Naive B cell (primary cell): ENCODE measurements around the gene AHCTF1. TPM values are rescaled to one million over a fixed set of nuclear protein-coding genes. Genes with fewer than 3 reads are reported as not detected.
"Not testable (repeated sequence)": the region's sequence is repeated elsewhere in the genome, so short reads cannot be mapped to it uniquely, and the experiment has no call there.

Source experiments
- ATAC-seq, 2 donors: fragments of 150-1000 bp; cut with Tn5 transposase; 2 replicates each; pipeline ENCODE4 v1.10.0; 2021; ENCODE audit warnings: low read depth in 2 of 2, mild to moderate bottlenecking in 2 of 2, moderate library complexity in 2 of 2
- DNase-seq: peaks from one replicate; pipeline ENCODE4 v3.0.0; 2022
- H3K27ac Mint-ChIP-seq, 6 donors: one replicate each; pipeline ENCODE4 v1.8.0; 2020 to 2022; ENCODE audit warnings: mild to moderate bottlenecking in 6 of 6, mixed read lengths in 6 of 6, moderate library complexity in 5 of 6, inconsistent platforms in 2 of 6
- H3K27me3 Mint-ChIP-seq, 3 donors: one replicate each; pipeline ENCODE4 v1.8.0; 2021 to 2022; ENCODE audit warnings: mixed read lengths in 3 of 3, mild to moderate bottlenecking in 1 of 3
- H3K36me3 Mint-ChIP-seq, 2 donors: one replicate each; pipeline ENCODE4 v1.8.0; 2020 to 2022; ENCODE audit warnings: mixed read lengths in 2 of 2, inconsistent platforms in 1 of 2, mild to moderate bottlenecking in 1 of 2
- H3K4me1 Mint-ChIP-seq, 3 donors: one replicate each; pipeline ENCODE4 v1.8.0; 2020 to 2022; ENCODE audit warnings: mixed read lengths in 3 of 3, inconsistent platforms in 1 of 3, mild to moderate bottlenecking in 1 of 3, moderate library complexity in 1 of 3
- H3K4me3 Mint-ChIP-seq, 8 donors: one replicate each; pipeline ENCODE4 v1.8.0; 2020 to 2022; ENCODE audit warnings: mild to moderate bottlenecking in 8 of 8, mixed read lengths in 8 of 8, moderate library complexity in 8 of 8, inconsistent platforms in 2 of 8
- H3K9me3 Mint-ChIP-seq, 7 donors: one replicate each; pipeline ENCODE4 v1.8.0; 2020 to 2022; ENCODE audit warnings: mixed read lengths in 7 of 7, mild to moderate bottlenecking in 5 of 7, inconsistent platforms in 2 of 7, moderate library complexity in 1 of 7
- polyA plus RNA-seq, 6 donors: library from polyadenylated mRNA; unstranded; fragments of 300-500 nt; fragmentation: Illumina TruSeq; gene quantifications; one replicate each; pipeline ENCODE4 v1.2.3, GENCODE V29; 2021; ENCODE audit warnings: low read depth in 6 of 6

AHCTF1 gene
- polyA plus RNA-seq, 6 donors from 2014 or later, result 6.5 to 20.1 (median 11.1) TPM

DNA sequence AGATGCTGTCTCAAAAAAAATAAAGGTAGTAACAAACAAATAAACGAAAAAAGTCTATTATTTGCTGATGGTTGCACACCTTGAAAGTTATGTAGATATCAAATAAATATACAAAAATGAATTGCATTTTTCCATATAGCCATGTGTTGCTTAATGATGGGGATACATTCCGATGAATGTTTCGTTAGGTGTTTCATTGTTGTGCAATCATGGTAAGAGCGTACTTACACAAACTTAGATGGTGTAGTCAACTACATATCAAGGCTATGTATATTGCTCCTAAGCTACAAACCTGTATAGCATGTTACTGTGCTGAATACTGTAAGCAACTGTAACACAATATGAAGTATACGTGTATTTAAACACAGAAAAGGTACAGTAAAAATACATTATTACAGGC lies 34.4 kb downstream of the AHCTF1 start:
- Mint-ChIP-seq H3K27ac (no peak overlapping the region), H3K9me3 (no peaks in the 10 kb centered on the region), H3K27me3 (no peaks in the 10 kb centered on the region), H3K4me3 (no peak overlapping the region), H3K4me1 (peaks cover 0 to 4% (median 0%) of the 10 kb centered on the region in 3 donors), H3K36me3 (peaks cover 35 to 38% of the 10 kb centered on the region in 2 donors)
- ATAC-seq (no peak), DNase-seq (no peak)

DNA sequence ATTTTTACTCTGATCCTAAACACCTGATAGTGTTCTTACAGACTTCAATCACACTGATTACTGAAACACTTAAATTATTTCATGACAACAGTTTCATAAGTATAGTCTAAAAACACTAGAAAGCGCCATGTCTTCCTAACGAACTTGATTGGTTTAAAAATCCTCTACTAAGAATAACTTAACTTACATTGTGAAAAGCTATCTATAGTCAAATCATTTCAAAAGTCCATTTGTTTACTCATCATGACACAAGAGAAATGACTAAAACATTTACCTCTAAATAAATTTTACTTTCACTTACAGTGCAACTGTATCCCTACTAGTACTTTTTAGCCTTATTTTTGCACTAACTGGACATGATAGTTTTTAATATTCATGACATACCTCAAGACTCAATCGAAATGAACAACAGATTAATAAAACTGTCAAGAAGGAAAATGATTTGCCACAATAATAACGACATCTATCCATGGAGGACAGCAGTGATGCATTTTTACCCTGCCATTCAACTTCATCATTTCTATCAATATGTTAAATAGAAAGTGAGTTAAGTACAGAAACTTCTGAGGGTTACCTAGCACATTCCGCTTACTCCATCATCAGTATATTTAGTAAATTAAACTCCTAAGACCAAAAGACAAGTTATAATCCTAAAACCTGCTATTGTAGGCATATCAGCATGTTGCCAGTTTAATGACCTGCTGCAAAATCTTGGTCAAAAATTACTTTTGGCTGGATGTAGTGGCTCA lies 38.4 kb downstream of the AHCTF1 start:
- Mint-ChIP-seq H3K4me3 (no peak overlapping the region), H3K36me3 (peaks cover 36 to 38% of the 10 kb centered on the region in 2 donors), H3K9me3 (no peaks in the 10 kb centered on the region), H3K4me1 (no peaks in the 10 kb centered on the region), H3K27me3 (no peaks in the 10 kb centered on the region), H3K27ac (no peak overlapping the region)
- DNase-seq, result no peak
- no peak for ATAC-seq

DNA sequence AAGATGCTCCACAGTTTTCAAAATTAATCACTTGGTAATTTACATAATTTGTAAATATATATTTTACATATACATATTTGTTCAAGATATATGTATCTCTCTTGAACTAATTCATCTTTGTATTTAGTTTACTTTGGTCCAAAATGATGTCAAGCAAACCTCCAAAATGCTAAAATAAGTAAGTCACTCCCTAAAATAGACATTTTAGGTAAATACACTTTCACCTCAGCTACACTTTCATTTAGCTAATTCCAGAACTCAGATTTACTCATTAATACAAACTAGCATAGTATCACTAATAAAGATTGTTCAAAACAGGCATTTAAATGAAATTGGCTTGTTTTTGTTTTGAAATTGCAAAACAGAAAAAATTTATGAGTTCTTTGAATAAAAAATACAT lies 40.6 kb downstream of the AHCTF1 start:
- no peak for DNase-seq
- no peaks in the 10 kb centered on the region for H3K4me1 Mint-ChIP-seq
- no peak for ATAC-seq
- H3K36me3 Mint-ChIP-seq, result peaks cover 31 to 41% of the 10 kb centered on the region in 2 donors
- H3K4me3 Mint-ChIP-seq, result no peak overlapping the region
- H3K27ac Mint-ChIP-seq, result no peak overlapping the region
- no peaks in the 10 kb centered on the region for H3K27me3 Mint-ChIP-seq
- H3K9me3 Mint-ChIP-seq, result no peaks in the 10 kb centered on the region

DNA sequence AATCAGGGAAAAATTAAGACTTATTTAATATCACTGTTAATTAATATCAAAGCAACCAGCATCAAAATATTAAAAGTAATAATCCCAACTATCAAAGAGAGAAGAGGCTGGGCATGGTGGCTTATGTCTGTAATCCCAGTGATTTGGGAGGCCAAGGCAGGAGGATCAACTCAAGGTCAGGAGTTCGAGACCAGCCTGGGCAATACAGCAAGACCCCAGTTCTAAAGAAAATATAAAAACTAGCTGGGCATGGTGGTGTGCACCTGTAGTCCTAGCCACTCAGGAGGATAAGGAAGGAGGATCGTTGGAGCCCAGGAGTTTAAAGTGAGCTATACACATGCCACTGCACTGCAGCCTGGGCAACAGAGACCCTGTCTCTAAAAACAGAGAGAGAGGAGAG lies 43.2 kb downstream of the AHCTF1 start:
- no peak for ATAC-seq
- H3K4me1 Mint-ChIP-seq, result no peaks in the 10 kb centered on the region
- H3K4me3 Mint-ChIP-seq, result no peak overlapping the region
- H3K27me3 Mint-ChIP-seq, result no peaks in the 10 kb centered on the region
- H3K9me3 Mint-ChIP-seq, result no peaks in the 10 kb centered on the region
- H3K27ac Mint-ChIP-seq, result no peak overlapping the region
- no peak for DNase-seq
- H3K36me3 Mint-ChIP-seq, result peaks cover 16 to 25% of the 10 kb centered on the region in 2 donors

DNA sequence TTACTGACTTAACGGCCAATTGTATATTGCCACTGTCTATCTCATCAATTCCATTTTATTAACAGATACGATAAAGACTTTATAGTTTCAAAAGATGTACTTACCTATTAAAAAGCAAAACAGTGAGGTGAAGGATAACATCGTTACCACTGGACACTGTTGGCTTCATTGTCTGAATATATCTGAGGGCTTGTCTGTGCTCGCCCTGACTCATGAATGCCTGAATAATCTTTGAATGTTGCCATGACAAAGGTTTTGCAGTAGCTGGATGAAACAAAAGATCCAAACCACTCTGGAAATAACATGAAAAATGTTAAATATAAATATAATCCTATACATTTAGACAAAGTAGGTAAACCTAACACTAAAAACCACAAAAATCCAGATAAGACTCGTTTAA lies 46.4 kb downstream of the AHCTF1 start:
- not testable (repeated sequence) for H3K27ac Mint-ChIP-seq, DNase-seq, H3K9me3 Mint-ChIP-seq, H3K4me1 Mint-ChIP-seq, H3K4me3 Mint-ChIP-seq, H3K27me3 Mint-ChIP-seq, ATAC-seq
- H3K36me3 Mint-ChIP-seq, result peaks cover 16 to 31% of the 10 kb centered on the region in 2 donors

DNA sequence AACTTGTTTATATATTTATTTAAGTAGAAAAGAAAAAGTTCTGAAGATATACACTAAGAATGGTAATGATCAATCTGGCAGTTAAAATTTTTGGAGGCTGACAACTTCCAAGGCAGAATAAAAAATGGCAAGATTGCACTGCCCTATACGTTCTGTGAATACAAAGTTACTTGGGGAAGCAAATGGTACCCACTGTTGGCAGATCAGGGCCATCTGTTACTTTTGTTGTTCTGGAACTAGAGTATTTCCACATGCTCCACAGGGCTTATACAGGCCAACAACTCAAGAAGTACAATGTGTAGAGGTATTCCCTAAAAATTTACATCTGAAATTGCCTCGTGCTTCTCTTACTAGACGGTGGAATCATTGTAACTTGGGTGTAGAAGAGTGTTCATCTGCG lies 53.2 kb downstream of the AHCTF1 start:
- H3K36me3 Mint-ChIP-seq, result peaks cover 24 to 32% of the 10 kb centered on the region in 2 donors
- H3K9me3 Mint-ChIP-seq, result no peaks in the 10 kb centered on the region

DNA sequence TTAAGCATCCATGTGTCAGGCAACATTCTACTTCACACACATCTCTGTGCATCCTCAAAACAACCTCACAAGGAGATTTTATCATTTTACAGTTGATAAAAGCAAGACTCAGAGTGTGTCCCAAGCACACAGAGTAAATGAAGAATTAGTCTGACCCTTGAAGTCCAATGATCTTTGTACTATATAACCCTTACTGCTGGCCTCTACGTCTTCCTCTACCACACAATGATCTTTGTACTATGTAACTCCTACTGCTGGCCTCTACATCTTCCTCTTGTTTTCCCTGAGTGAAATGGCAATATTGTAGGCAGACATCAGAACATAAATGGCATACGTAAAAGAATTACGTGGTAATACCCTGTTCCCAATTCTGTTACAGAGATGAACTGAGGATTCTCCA lies 55.3 kb downstream of the AHCTF1 start:
- Mint-ChIP-seq H3K36me3 (peaks cover 24 to 34% of the 10 kb centered on the region in 2 donors), H3K27me3 (no peaks in the 10 kb centered on the region), H3K4me1 (peaks cover 0 to 6% (median 0%) of the 10 kb centered on the region in 3 donors), H3K27ac (peak overlapping the region in 1 of 6 donors; percentile 10), H3K9me3 (no peaks in the 10 kb centered on the region), H3K4me3 (no peak overlapping the region)
- no peak for ATAC-seq
- DNase-seq, result no peak

More for the DNA sequence above, 53.2 kb downstream of the AHCTF1 start:
- ATAC-seq (no peak), DNase-seq (no peak)
- H3K27ac Mint-ChIP-seq, result no peak overlapping the region
- H3K4me3 Mint-ChIP-seq, result no peak overlapping the region
- peaks cover 0 to 6% (median 0%) of the 10 kb centered on the region in 3 donors for H3K4me1 Mint-ChIP-seq
- H3K27me3 Mint-ChIP-seq, result no peaks in the 10 kb centered on the region

DNA sequence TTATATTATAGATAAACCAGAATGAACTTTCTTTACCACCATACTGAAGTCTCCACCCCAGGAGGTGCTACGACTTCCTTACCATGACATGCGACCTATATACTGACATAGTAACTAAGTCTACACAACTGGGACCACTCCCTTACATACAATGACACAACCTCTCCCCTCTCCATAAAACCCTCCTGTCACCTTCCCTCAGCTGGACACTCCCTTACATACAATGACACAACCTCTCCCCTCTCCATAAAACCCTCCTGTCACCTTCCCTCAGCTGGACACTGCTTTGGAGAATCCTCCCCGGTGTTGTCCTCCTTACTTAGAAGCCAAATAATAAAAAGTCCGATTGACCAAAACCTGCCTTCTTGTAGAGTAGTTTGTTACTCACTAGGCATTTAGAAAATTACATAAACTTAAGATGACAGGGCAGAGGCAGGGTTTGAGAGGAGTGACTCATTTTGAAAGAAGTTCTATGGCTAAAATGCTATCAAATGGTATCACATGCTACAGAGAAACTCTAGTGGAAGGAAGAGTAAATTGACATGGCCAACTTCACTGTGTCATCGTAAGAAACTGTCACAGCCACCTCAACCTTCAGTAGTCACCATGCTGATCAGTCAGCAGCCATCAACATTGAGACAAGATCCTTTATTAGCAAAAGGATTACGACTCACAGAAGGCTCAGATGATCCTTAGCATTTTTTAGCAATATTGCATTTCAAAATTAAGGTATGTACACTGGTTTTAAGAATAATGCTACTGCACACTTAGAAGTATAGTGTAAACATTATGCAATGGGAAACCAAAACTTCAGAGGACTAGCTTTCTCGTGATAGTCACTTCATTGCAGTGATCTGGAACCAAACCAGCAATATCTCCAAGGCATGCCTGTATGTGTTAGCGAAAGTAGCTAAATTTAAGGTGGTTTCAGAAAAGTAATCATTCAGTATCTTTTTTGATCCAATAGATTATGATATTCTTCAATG lies 56.4 kb downstream of the AHCTF1 start:
- Mint-ChIP-seq H3K9me3 (no peaks in the 10 kb centered on the region), H3K27ac (peak overlapping the region; percentile 4 to 72 (median 54)), H3K36me3 (peaks cover 24 to 33% of the 10 kb centered on the region in 2 donors), H3K27me3 (no peaks in the 10 kb centered on the region), H3K4me3 (no peak overlapping the region), H3K4me1 (peaks cover 0 to 6% (median 0%) of the 10 kb centered on the region in 3 donors)
- DNase-seq (no peak), ATAC-seq (no peak)

DNA sequence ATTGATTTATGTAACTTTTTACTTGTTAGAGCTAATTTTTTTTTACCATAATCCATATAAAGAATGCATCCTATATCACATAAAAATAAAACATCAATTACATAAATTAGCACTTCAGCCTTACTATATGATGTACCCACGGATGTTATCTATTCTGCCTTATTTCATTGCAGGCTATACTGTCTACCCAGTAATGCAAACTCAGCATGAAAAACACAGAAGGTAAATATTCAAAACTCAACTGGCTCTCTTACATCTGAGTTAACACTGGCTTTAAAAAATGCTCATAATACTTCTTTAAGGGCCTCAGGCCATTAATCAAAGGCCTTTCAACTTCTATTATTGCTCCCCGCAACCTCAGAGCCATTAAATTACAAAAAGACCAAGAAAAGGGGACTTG lies 65.8 kb downstream of the AHCTF1 start:
- Mint-ChIP-seq H3K4me1 (no peaks in the 10 kb centered on the region), H3K4me3 (no peak overlapping the region), H3K27ac (no peak overlapping the region), H3K36me3 (peaks cover 15 to 40% of the 10 kb centered on the region in 2 donors), H3K27me3 (no peaks in the 10 kb centered on the region), H3K9me3 (no peaks in the 10 kb centered on the region)
- DNase-seq (no peak), ATAC-seq (no peak)

DNA sequence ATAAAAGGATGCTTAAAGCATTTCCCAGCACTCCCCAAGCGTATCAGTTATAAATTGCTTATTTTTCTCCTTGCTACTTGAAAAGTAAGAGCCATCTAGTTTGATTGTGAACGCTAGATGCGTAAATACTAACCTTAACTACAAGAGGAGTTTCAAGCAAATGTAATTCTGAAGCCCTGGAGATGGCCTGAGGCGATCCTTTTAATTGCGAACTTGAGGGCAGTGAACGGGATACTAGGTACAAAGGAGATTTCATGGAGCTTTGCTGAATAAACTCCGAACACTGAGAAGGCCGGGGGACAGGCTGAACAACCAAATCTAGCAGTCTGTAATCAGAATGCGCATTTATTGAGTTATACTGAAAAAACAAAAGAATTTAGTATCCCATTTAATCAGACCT lies 68.0 kb downstream of the AHCTF1 start:
- H3K4me3 Mint-ChIP-seq, ATAC-seq, DNase-seq: not testable (repeated sequence)

DNA sequence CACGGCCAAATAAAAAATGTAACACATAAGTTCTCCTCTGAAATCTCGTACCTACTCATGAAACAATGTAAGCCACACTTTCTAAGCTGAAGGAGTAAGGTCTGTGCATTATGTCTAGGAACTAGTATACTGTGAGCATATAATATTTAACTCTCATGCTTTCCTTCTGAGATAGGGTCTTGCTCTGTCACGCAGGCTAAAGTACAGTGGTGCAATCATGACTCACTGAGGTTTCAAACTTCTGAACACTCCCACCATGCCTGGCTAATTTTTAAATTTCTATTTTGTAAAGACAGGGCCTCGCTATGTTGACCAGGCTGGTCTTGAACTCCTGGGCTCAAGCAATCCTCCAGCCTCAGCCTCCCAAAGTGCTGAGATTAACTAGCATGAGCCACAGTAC lies 71.3 kb downstream of the AHCTF1 start:
- Mint-ChIP-seq H3K4me1 (no peaks in the 10 kb centered on the region), H3K9me3 (no peaks in the 10 kb centered on the region), H3K27me3 (no peaks in the 10 kb centered on the region), H3K4me3 (no peak overlapping the region), H3K36me3 (peaks cover 0 to 32% of the 10 kb centered on the region in 2 donors), H3K27ac (no peak overlapping the region)
- DNase-seq (no peak), ATAC-seq (no peak)

More for the DNA sequence above, 68.0 kb downstream of the AHCTF1 start:
- H3K27me3 Mint-ChIP-seq, H3K4me1 Mint-ChIP-seq, H3K27ac Mint-ChIP-seq, H3K9me3 Mint-ChIP-seq: not testable (repeated sequence)
- H3K36me3 Mint-ChIP-seq, result peaks cover under 1 to 27% of the 10 kb centered on the region in 2 donors

DNA sequence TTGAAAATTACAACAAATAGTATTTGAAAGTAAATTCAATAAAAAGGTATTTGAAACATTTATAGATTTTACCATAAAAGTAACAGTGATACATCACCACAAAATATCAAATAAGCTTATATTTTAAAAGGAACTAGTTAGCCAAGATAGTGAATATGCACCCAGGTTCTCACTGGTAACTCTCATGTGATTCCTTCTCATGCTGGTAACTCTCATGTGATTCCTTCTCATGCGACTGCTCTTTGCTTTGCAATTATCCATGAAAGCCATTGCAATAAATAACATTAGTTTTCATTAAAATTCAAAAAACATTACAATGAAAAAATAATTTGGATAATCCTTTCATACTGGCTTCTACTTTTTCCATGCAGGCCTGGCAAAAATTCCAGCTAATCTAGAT lies 75.4 kb downstream of the AHCTF1 start:
- DNase-seq (no peak), ATAC-seq (no peak)
- Mint-ChIP-seq H3K4me1 (no peaks in the 10 kb centered on the region), H3K27ac (no peak overlapping the region), H3K27me3 (no peaks in the 10 kb centered on the region), H3K9me3 (no peaks in the 10 kb centered on the region), H3K4me3 (no peak overlapping the region), H3K36me3 (peaks cover 0 to 36% of the 10 kb centered on the region in 2 donors)

DNA sequence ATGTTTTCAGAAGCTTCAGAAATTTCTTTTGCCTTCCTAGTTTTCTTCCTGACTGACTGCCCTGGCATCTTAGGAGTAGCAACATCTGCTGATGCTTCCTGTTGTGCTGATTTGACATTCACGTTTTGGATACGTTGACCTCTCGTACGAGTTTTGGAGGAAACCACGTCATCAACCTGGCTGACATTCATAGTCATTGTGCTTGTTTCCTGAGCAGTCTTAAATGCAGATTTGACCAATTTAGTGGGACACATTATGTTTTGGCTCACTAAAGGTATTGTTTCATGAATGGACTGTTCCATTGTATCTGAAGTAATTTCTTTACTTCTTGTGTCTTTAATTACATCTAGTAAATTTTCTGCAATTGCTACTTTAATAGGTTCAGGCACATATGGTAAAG lies 81.1 kb downstream of the AHCTF1 start:
- peaks cover 14 to 47% of the 10 kb centered on the region in 2 donors for H3K36me3 Mint-ChIP-seq
- H3K27me3 Mint-ChIP-seq, H3K4me1 Mint-ChIP-seq, H3K27ac Mint-ChIP-seq, H3K9me3 Mint-ChIP-seq, DNase-seq, H3K4me3 Mint-ChIP-seq, ATAC-seq: not testable (repeated sequence)

DNA sequence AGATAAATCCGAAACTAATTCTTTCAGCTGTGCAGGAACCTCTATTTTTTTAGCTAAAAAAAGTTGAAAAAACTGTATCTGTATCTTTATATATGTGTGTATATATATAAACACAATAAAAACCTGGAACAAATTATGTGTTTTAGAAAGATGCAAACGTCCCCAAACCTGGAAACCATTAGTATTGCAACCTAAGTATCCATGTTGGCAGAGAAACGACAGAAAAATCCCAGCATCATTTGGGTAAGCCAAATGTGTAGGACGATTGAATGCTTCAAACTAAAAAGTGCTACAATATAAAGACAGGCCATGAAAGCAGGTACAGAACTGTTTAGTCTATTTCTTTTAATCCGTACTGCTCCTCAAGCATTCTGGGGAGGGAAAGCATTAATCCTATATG lies 87.9 kb downstream of the AHCTF1 start:
- H3K36me3 Mint-ChIP-seq, result peaks cover 9 to 26% of the 10 kb centered on the region in 2 donors
- no peak overlapping the region for H3K4me3 Mint-ChIP-seq
- no peak for DNase-seq
- no peaks in the 10 kb centered on the region for H3K4me1 Mint-ChIP-seq
- no peak for ATAC-seq
- no peaks in the 10 kb centered on the region for H3K9me3 Mint-ChIP-seq
- no peaks in the 10 kb centered on the region for H3K27me3 Mint-ChIP-seq
- H3K27ac Mint-ChIP-seq, result no peak overlapping the region
